Right lung (tissue), 5 donors: ENCODE results near the gene TANGO6. TPM values are rescaled to one million over a fixed set of nuclear protein-coding genes. Genes with fewer than 3 reads are reported as not detected.

Experiments
- polyA plus RNA-seq, 5 donors: library from polyadenylated mRNA; unstranded; fragments of 120-200 nt; gene quantifications; one replicate each; pipeline versions ENCODE4 v1.2.1 to v1.2.3, GENCODE V29; 2013; ENCODE audit warnings: inconsistent platforms in 1 of 5, low replicate concordance in 1 of 5; ENCODE audit not compliant: insufficient read length in 5 of 5, insufficient read depth in 1 of 5

TANGO6 gene
- polyA plus RNA-seq, 5 donors = 6.5 to 8.3 (median 7.9) TPM

Other genes with a start within 250 kb of the TANGO6 start
- 10 to 100 TPM; 39.6 to 53.0 (median 48.4) TPM for gene CDH3, start 198.2 kb upstream of the TANGO6 start, polyA plus RNA-seq
- 100 to 1,000 TPM; 135 to 196 (median 147) TPM for gene CDH1, start 106.2 kb upstream of the TANGO6 start, polyA plus RNA-seq